HEK293T (cell line): ENCODE results near the gene UGDH.

ENCODE experiments used
- ARNT ChIP-seq: fragments of 450-650 bp; IDR thresholded peaks from 2 replicates; pipeline ENCODE4 v1.6.1; 2017; ENCODE audit warnings: mild to moderate bottlenecking
- BHLHE40 ChIP-seq: fragments of 450-650 bp; IDR thresholded peaks from 2 replicates; pipeline ENCODE4 v1.6.1; 2016; ENCODE audit warnings: mild to moderate bottlenecking, moderate library complexity, borderline replicate concordance
- CTBP1 ChIP-seq: fragments of 450-650 bp; IDR thresholded peaks from 2 replicates; pipeline ENCODE4 v1.6.1; 2016; ENCODE audit warnings: borderline replicate concordance
- FOXA1 ChIP-seq: fragments of 450-650 bp; IDR thresholded peaks from 2 replicates; pipeline ENCODE4 v1.6.1; 2016; ENCODE audit warnings: mild to moderate bottlenecking
- FOXK2 ChIP-seq: fragments of 450-650 bp; IDR thresholded peaks from 2 replicates; pipeline ENCODE4 v1.6.1; 2016; ENCODE audit warnings: mild to moderate bottlenecking
- FOXM1 ChIP-seq: fragments of 450-650 bp; IDR thresholded peaks from 2 replicates; pipeline ENCODE4 v1.6.1; 2017; ENCODE audit warnings: mild to moderate bottlenecking, borderline replicate concordance
- L3MBTL2 ChIP-seq: fragments of 450-650 bp; conservative IDR thresholded peaks from 2 replicates; pipeline ENCODE4 v1.6.1; 2016; ENCODE audit warnings: mild to moderate bottlenecking
- SP1 ChIP-seq: fragments of 450-650 bp; IDR thresholded peaks from 2 replicates; pipeline ENCODE4 v1.6.1; 2017
- SUZ12 ChIP-seq: fragments of 450-650 bp; IDR thresholded peaks from 2 replicates; pipeline ENCODE4 v1.6.1; 2016; ENCODE audit warnings: mild to moderate bottlenecking
- TARDBP ChIP-seq: fragments of 450-650 bp; IDR thresholded peaks from 2 replicates; pipeline ENCODE4 v1.6.1; 2016
- TF ChIP-seq, protein P1 (sequence below): fragments of 450-650 bp; IDR thresholded peaks from 2 replicates; pipeline ENCODE4 v1.6.1; 2016

- no peak for TF ChIP-seq L3MBTL2
- no peak for TF ChIP-seq FOXK2
- no peak for TF ChIP-seq TARDBP
- TF ChIP-seq CTBP1 = no peak
- no peak for TF ChIP-seq SP1
- TF ChIP-seq FOXM1 = no peak
- TF ChIP-seq, protein P1, sequence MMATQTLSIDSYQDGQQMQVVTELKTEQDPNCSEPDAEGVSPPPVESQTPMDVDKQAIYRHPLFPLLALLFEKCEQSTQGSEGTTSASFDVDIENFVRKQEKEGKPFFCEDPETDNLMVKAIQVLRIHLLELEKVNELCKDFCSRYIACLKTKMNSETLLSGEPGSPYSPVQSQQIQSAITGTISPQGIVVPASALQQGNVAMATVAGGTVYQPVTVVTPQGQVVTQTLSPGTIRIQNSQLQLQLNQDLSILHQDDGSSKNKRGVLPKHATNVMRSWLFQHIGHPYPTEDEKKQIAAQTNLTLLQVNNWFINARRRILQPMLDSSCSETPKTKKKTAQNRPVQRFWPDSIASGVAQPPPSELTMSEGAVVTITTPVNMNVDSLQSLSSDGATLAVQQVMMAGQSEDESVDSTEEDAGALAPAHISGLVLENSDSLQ = no peak
- TF ChIP-seq SUZ12 = no peak
- no peak for TF ChIP-seq ARNT
- no peak for TF ChIP-seq FOXA1
- TF ChIP-seq BHLHE40 = no peak
Measured at GRCh38 chr4:39522068-39522467, 5.2 kb downstream of the UGDH start.
